ENCODE results near the gene CCSER2.
"Not testable (repeated sequence)": the region's sequence is repeated elsewhere in the genome, so short reads cannot be mapped to it uniquely, and the experiment has no call there.

CCSER2 gene

DNA sequence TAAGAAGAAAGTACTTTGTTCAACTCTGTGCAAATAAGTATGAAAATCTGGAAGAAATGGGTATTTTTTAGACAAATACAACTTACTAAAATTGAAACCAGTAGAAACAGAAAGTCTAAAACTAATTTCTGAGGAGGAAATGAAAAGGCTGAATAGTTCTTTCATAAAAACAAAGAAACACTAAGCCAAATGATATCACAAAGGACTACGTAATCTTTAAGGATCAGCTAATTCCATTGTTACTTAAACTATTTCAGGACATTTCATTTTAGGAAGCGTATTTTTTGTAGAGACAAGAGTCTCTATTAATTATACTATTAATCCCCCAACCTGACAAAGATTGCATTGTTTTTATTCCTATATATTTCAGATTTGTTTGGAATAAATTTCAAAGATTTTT lies 11.2 kb upstream of the CCSER2 start:
- no peaks in the 10 kb centered on the region for H3K4me1 ChIP-seq
- TF ChIP-seq, protein P1, sequence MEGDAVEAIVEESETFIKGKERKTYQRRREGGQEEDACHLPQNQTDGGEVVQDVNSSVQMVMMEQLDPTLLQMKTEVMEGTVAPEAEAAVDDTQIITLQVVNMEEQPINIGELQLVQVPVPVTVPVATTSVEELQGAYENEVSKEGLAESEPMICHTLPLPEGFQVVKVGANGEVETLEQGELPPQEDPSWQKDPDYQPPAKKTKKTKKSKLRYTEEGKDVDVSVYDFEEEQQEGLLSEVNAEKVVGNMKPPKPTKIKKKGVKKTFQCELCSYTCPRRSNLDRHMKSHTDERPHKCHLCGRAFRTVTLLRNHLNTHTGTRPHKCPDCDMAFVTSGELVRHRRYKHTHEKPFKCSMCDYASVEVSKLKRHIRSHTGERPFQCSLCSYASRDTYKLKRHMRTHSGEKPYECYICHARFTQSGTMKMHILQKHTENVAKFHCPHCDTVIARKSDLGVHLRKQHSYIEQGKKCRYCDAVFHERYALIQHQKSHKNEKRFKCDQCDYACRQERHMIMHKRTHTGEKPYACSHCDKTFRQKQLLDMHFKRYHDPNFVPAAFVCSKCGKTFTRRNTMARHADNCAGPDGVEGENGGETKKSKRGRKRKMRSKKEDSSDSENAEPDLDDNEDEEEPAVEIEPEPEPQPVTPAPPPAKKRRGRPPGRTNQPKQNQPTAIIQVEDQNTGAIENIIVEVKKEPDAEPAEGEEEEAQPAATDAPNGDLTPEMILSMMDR (IDR thresholded peaks at IDR 0.05; ENCODE audit: low read depth, low read length): no peak
- DNase-seq: no peak
- H3K4me3 ChIP-seq (ENCODE audit: low read depth, low read length): no peak overlapping the region
- H3K36me3 ChIP-seq: no peaks in the 10 kb centered on the region
- H3K9me3 ChIP-seq: no peaks in the 10 kb centered on the region
- H3K27me3 ChIP-seq: no peaks in the 10 kb centered on the region

DNA sequence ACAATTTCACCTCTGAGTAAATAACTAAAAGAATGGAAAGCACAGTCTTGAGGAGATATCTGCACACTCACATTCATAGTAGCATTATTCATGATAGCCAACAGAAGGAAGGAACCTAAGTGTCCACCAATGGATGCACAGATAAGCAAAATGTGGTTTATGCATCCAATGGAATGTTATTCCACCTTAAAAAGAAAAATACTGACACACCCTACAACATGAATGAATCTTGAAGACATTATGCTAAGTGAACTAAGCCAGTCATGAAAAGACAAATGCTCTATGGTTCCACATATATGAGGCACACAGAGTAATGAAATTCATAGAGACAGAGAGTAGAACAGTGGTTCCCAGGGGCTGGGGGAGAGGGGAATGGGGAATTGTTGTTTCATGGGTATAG lies 6.5 kb upstream of the CCSER2 start:
- Histone ChIP-seq H3K9me3 (no peaks in the 10 kb centered on the region), H3K4me3 (ENCODE audit: low read depth, low read length) (no peak overlapping the region), H3K27me3 (no peaks in the 10 kb centered on the region), H3K4me1 (no peaks in the 10 kb centered on the region), H3K36me3 (no peaks in the 10 kb centered on the region)
- TF ChIP-seq, protein P1 (IDR thresholded peaks at IDR 0.05; ENCODE audit: low read depth, low read length): no peak
- no peak for DNase-seq

DNA sequence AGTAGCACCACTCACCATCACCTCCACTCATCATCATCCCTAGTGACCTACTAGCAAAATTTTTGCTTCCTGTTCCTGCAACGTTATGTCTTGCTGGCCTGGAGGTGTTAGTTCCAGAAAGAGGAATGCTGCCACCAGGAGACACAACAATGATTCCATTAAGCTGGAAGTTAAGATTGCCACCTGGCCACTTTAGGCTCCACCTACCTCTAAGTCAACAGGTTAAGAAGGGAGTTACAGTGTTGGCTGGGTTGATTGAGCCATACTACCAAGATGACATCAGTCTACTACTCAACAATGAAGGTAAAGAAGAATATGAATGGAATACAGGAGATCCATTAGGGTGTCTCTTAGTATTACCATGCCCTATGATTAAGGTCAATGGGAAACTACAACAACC lies 4.8 kb upstream of the CCSER2 start:
- not testable (repeated sequence) for H3K27me3 ChIP-seq; DNase-seq; H3K9me3 ChIP-seq; H3K4me3 ChIP-seq (ENCODE audit: low read depth, low read length); H3K36me3 ChIP-seq; H3K4me1 ChIP-seq

DNA sequence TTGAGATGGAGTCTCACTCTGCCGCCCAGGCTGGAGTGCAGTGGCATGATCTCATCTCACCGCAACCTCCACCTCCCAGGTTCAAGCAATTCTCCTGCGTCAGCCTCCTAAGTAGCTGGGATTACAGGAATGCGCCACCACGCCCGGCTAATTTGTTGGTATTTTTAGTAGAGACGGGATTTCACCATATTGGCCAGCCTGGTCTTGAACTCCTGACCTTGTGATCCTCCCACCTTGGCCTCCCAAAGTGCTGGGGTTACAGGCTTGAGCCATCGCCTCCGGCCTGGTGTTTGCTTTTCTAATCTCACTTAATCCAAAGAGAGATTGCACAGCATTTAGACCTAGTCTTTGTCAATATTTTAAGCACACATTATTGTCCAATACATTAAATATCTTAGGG lies 1.4 kb upstream of the CCSER2 start:
- DNase-seq; H3K4me3 ChIP-seq (ENCODE audit: low read depth, low read length); H3K27me3 ChIP-seq; H3K9me3 ChIP-seq; H3K4me1 ChIP-seq; H3K36me3 ChIP-seq: not testable (repeated sequence)

GRCh38 chr10:84329196-84329611 lies 815 bp downstream of the CCSER2 start:
- peak; percentile 59 for DNase-seq
- no peaks in the 10 kb centered on the region; the same call in 1 of the 2 replicates for H3K4me1 ChIP-seq
- H3K27me3 ChIP-seq: no peaks in the 10 kb centered on the region
- no peaks in the 10 kb centered on the region for H3K9me3 ChIP-seq
- 0 out of 2 replicates have a peak, but pooled peaks cover 2% of the 10 kb centered on the region for H3K36me3 ChIP-seq
- H3K4me3 ChIP-seq (ENCODE audit: low read depth, low read length): peak overlapping the region; percentile 87
- TF ChIP-seq, protein P1 (IDR thresholded peaks at IDR 0.05; ENCODE audit: low read depth, low read length): no peak

DNA sequence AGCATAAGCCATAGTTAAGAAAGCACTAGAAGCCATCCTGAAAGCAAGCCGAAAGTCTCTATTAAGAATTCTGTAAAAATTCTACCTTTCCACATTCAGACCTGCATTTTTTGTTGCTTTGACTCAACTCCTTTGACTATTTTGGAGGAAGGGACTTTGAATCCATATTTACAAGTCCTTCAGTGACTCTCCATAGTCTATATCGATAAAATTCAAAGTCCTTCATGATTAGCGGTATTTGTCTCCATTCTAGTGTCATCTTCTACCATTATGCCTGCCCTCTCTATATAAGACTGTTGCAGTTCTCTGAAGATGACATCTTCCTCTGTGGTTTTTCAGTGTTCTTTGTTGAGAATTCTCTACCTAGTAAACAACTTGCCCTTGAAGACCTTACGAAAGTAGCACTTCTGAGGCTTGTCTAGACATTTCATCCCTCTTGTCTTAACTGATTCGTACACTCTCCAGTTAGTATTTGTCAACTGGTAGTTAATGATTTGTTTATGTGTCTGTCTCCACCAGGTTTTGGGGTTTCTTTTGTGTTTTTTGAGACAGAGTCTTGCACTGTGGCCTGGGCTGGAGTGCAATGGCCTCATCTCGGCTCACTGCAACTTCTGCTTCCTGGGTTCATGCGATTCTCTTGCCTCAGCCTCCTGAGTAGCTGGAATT lies 1.7 kb downstream of the CCSER2 start:
- no peak for DNase-seq
- Histone ChIP-seq H3K4me1 (no peaks in the 10 kb centered on the region; the same call in 1 of the 2 replicates), H3K4me3 (ENCODE audit: low read depth, low read length) (peak overlapping the region; percentile 87), H3K36me3 (0 out of 2 replicates have a peak, but pooled peaks cover 2% of the 10 kb centered on the region), H3K9me3 (no peaks in the 10 kb centered on the region), H3K27me3 (no peaks in the 10 kb centered on the region)
- TF ChIP-seq, protein P1 (IDR thresholded peaks at IDR 0.05; ENCODE audit: low read depth, low read length): no peak

GRCh38 chr10:84331091-84331490 lies 2.7 kb downstream of the CCSER2 start:
- H3K9me3 ChIP-seq: no peaks in the 10 kb centered on the region
- DNase-seq: no peak
- TF ChIP-seq, protein P1 (IDR thresholded peaks at IDR 0.05; ENCODE audit: low read depth, low read length): no peak
- no peak overlapping the region for H3K4me3 ChIP-seq (ENCODE audit: low read depth, low read length)
- H3K36me3 ChIP-seq: 0 out of 2 replicates have a peak, but pooled peaks cover 2% of the 10 kb centered on the region
- no peaks in the 10 kb centered on the region for H3K27me3 ChIP-seq
- H3K4me1 ChIP-seq: peaks cover 3% of the 10 kb centered on the region

Measured in BE2C (cell line).